Colonic mucosa (tissue), 4 donors: Measurements from ENCODE around the gene ATP2B3. TPM values are rescaled to one million over a fixed set of nuclear protein-coding genes. Genes with fewer than 3 reads are reported as not detected.
A peak's percentile ranks its signal among the peaks of the same experiment; 100 is the strongest.

ENCODE experiments used
- DNase-seq: peaks from one replicate; pipeline ENCODE4 v3.0.0-alpha.2; 2020
- H3K27ac ChIP-seq: fragments of 200-600 bp; one replicate; pipeline ENCODE4 v1.8.0; 2021
- H3K27me3 ChIP-seq: fragments of 200-600 bp; one replicate; pipeline ENCODE4 v1.8.0; 2021
- H3K36me3 ChIP-seq: fragments of 200-600 bp; one replicate; pipeline ENCODE4 v1.8.0; 2021
- H3K4me1 ChIP-seq: fragments of 200-600 bp; one replicate; pipeline ENCODE4 v1.8.0; 2021; ENCODE audit warnings: mild to moderate bottlenecking
- H3K4me3 ChIP-seq: fragments of 200-600 bp; one replicate; pipeline ENCODE4 v1.8.0; 2021
- H3K9ac ChIP-seq, 2 donors: one replicate each; pipeline ENCODE4 v1.7.0; 2013; ENCODE audit warnings: control low read depth in 2 of 2, low read depth in 2 of 2, low read length in 2 of 2
- H3K9me3 ChIP-seq: fragments of 200-600 bp; one replicate; pipeline ENCODE4 v1.8.0; 2021
- intact Hi-C: fragments of 100-400 bp; cut with DNase I; formaldehyde crosslinking; loops from one replicate; pipeline ENCODE4 v1.14.1; 2022
- total RNA-seq, 2 donors: library from RNA; stranded (reverse); fragmentation: NEBNext Ultra II Directional in 1 of 2; extraction: Animal tissue kit (Norgen Biotek cat#: 25700) in 1 of 2; gene quantifications; one replicate each; pipeline ENCODE4 v1.2.1, GENCODE V29; 2021
- TF ChIP-seq, protein P1 (sequence below): fragments of 200-600 bp; IDR thresholded peaks from one replicate; pipeline ENCODE4 v1.8.0; 2022; ENCODE audit warnings: antibody characterized with exemption, mild to moderate bottlenecking
- donor health status: healthy.
- donor health status: DM: no; HTN: no; CAD: no.
- donor health status: DM: no; HTN: no; CAD: no.

ATP2B3 gene
- total RNA-seq, 2 donors from 2014 or later = 0.24 TPM; not detected in 1

GRCh38 chrX:153533091-153533490, 15.6 kb downstream of the ATP2B3 start:
- H3K27me3 ChIP-seq = no peaks in the 10 kb centered on the region
- no peak overlapping the region for H3K4me3 ChIP-seq
- H3K9me3 ChIP-seq = no peaks in the 10 kb centered on the region
- intact Hi-C loops = no loop called here
- no peak overlapping the region for H3K27ac ChIP-seq
- TF ChIP-seq, protein P1, sequence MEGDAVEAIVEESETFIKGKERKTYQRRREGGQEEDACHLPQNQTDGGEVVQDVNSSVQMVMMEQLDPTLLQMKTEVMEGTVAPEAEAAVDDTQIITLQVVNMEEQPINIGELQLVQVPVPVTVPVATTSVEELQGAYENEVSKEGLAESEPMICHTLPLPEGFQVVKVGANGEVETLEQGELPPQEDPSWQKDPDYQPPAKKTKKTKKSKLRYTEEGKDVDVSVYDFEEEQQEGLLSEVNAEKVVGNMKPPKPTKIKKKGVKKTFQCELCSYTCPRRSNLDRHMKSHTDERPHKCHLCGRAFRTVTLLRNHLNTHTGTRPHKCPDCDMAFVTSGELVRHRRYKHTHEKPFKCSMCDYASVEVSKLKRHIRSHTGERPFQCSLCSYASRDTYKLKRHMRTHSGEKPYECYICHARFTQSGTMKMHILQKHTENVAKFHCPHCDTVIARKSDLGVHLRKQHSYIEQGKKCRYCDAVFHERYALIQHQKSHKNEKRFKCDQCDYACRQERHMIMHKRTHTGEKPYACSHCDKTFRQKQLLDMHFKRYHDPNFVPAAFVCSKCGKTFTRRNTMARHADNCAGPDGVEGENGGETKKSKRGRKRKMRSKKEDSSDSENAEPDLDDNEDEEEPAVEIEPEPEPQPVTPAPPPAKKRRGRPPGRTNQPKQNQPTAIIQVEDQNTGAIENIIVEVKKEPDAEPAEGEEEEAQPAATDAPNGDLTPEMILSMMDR = no peak
- H3K36me3 ChIP-seq = no peaks in the 10 kb centered on the region
- no peak for DNase-seq
- H3K9ac ChIP-seq = no peak overlapping the region
- no peaks in the 10 kb centered on the region for H3K4me1 ChIP-seq

- no peaks in the 10 kb centered on the region for H3K36me3 ChIP-seq
- intact Hi-C loops = loop anchor here (5.0 kb wide), 1 partner anchor 130 kb away; no protein-coding TSS in a partner anchor
- H3K9ac ChIP-seq = no peak overlapping the region
- H3K27me3 ChIP-seq = no peaks in the 10 kb centered on the region
- H3K27ac ChIP-seq = no peak overlapping the region
- H3K4me3 ChIP-seq = no peak overlapping the region
- H3K4me1 ChIP-seq = no peaks in the 10 kb centered on the region
- TF ChIP-seq, protein P1 = no peak
- no peaks in the 10 kb centered on the region for H3K9me3 ChIP-seq
- DNase-seq = no peak
These were observed 19.6 kb downstream of the ATP2B3 start for GRCh38 chrX:153537080-153537479.

- Histone ChIP-seq H3K36me3 (no peaks in the 10 kb centered on the region), H3K27ac (no peak overlapping the region), H3K9me3 (no peaks in the 10 kb centered on the region), H3K27me3 (no peaks in the 10 kb centered on the region), H3K4me3 (no peak overlapping the region), H3K4me1 (no peaks in the 10 kb centered on the region), H3K9ac (no peak overlapping the region)
- TF ChIP-seq, protein P1 = no peak
- DNase-seq = no peak
- intact Hi-C loops = loop anchor here (5.0 kb wide), 1 partner anchor 130 kb away; no protein-coding TSS in a partner anchor
These were observed 20.3 kb downstream of the ATP2B3 start for GRCh38 chrX:153537526-153538295.

DNA sequence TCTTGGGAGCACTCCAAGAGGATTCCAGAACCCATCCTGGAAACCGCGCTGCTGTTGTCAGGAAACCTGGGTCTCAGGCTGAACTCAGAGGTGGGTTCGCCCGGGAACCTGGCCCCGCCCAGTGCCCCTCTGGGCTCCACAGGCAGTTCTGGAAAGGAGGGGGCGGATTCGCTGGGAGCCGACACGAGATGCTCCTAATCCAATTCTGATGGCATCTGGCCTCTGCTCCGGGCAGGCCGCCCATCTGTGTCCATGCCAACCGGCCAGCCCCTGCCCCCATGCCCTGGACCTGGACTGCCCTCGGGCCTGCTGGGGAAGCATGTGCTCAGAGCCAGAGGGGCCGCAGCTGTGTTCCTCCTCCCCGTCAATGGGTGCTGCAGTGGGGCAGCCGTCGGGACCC, 21.0 kb downstream of the ATP2B3 start:
- no peaks in the 10 kb centered on the region for H3K4me1 ChIP-seq
- H3K27me3 ChIP-seq = no peaks in the 10 kb centered on the region
- DNase-seq = no peak
- no peaks in the 10 kb centered on the region for H3K36me3 ChIP-seq
- no peak overlapping the region for H3K27ac ChIP-seq
- H3K9ac ChIP-seq = no peak overlapping the region
- no peaks in the 10 kb centered on the region for H3K9me3 ChIP-seq
- intact Hi-C loops = loop anchor here (5.0 kb wide), 1 partner anchor 129 kb away; no protein-coding TSS in a partner anchor
- no peak overlapping the region for H3K4me3 ChIP-seq
- TF ChIP-seq, protein P1 = no peak

DNA sequence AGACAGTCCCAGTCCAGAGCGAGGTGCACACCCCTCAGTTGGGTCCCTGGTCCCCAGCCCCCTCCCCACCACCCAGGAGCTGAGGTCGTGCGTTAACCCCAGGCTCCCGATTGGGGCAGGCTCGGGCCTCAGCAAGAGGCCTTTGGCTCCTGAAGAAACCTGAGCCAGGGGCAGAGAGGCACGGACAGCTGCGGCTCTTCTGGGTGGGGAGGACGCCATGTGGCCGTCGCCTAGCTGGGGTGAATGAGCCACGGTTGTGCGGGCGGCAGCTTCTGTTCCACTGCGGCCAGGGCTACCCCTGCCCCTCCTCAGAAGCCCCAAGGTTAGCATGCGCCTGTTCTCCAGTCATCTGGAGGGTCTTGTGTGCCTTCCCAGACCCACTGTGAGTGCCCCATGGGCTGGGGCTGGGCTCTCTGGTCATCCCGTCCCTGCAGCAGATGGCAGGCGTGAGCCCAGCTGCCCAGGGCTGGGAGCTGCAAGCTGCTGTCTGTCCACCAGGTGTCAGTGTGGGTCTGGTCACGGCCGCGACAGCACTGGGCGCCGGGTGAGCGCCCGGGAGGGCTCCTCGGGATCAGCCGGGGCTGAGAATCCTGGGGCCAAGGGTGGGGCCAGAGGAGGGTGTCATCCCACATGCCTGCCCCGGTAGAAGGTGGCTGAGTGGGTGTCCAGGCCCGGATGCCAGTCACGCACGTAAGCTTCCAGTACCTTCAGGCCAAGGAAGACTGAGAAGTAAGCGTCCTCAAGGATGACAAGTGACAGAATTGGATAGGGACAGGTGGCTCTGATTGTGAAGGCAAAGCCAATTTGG, 21.9 kb downstream of the ATP2B3 start:
- H3K9ac ChIP-seq = no peak overlapping the region
- no peaks in the 10 kb centered on the region for H3K27me3 ChIP-seq
- no peaks in the 10 kb centered on the region for H3K36me3 ChIP-seq
- peak; percentile 68 for DNase-seq
- no peak overlapping the region for H3K27ac ChIP-seq
- no peaks in the 10 kb centered on the region for H3K9me3 ChIP-seq
- H3K4me3 ChIP-seq = no peak overlapping the region
- TF ChIP-seq, protein P1 = peak; percentile 79
- intact Hi-C loops = loop anchor here (5.0 kb wide), 1 partner anchor 128 kb away; no protein-coding TSS in a partner anchor
- no peaks in the 10 kb centered on the region for H3K4me1 ChIP-seq
